H1 (cell line): ENCODE measurements around the gene PLAA. TPM values are rescaled to one million over a fixed set of nuclear protein-coding genes. Genes with fewer than 3 reads are reported as not detected.
"Not testable (repeated sequence)": the region's sequence is repeated elsewhere in the genome, so short reads cannot be mapped to it uniquely, and the experiment has no call there.

Experiments used
- CTCF ChIA-PET: fragments of 300-600 bp; sonication (Branson Sonifier 250); formaldehyde crosslinking; loops from one replicate; lab custom pipeline; 2021; ENCODE audit not compliant: partially characterized antibody; lab: Charles Lee
- POLR2A ChIA-PET: fragments of 300-600 bp; sonication (Branson Sonifier 250); formaldehyde crosslinking; loops from one replicate; lab custom pipeline; 2021; ENCODE audit warnings: inconsistent platforms; ENCODE audit not compliant: partially characterized antibody; lab: Charles Lee
- DNase-seq, 2 experiments: peaks; one replicate each; pipeline versions ENCODE4 v3.0.0 to v3.0.0-alpha.2; 2010 to 2022; ENCODE audit warnings: low spot score in 2 of 2, low read depth in 1 of 2, mixed read lengths in 1 of 2
- FAIRE-seq: peaks from 2 replicates; lab custom pipeline; 2011; peaks lifted over from hg19 to GRCh38; lab: Jason Lieb, UNC
- H2AFZ ChIP-seq: 2 replicates; pipeline ENCODE4 v1.8.1; 2012; ENCODE audit warnings: low read length, inconsistent platforms
- H2AK5ac ChIP-seq: 2 replicates; pipeline ENCODE4 v1.6.1; 2013; ENCODE audit warnings: low read depth, low read length
- H2BK120ac ChIP-seq: replicated peaks from 2 replicates; pipeline ENCODE3; 2013; ENCODE audit warnings: low read depth, low read length, inconsistent platforms
- H2BK12ac ChIP-seq: 2 replicates; pipeline ENCODE4 v1.6.1; 2013; ENCODE audit warnings: low read depth, low read length
- H2BK15ac ChIP-seq: 2 replicates; pipeline ENCODE4 v1.6.1; 2013; ENCODE audit warnings: low read length
- H2BK20ac ChIP-seq: 2 replicates; pipeline ENCODE4 v1.6.1; 2013; ENCODE audit warnings: low read length
- H2BK5ac ChIP-seq: 2 replicates; pipeline ENCODE4 v1.6.1; 2013; ENCODE audit warnings: low read depth, low read length
- H3K14ac ChIP-seq: 2 replicates; pipeline ENCODE4 v1.6.1; 2013; ENCODE audit warnings: inconsistent platforms; ENCODE audit not compliant: insufficient read length
- H3K18ac ChIP-seq: 2 replicates; pipeline ENCODE4 v1.6.1; 2013; ENCODE audit warnings: low read length; ENCODE audit errors: extremely low read depth
- H3K23ac ChIP-seq: 2 replicates; pipeline ENCODE4 v1.6.1; 2013; ENCODE audit warnings: inconsistent platforms; ENCODE audit not compliant: insufficient read length
- H3K23me2 ChIP-seq: 2 replicates; pipeline ENCODE4 v1.6.1; 2013; ENCODE audit warnings: low read depth, low read length
- H3K27ac ChIP-seq: 2 replicates; pipeline ENCODE4 v1.6.1; 2011; ENCODE audit warnings: low read depth, low read length, inconsistent platforms
- H3K27me3 ChIP-seq, 4 experiments: replicated peaks in 1 of 4; 1 replicate in 1 of 4; 2 replicates in 3 of 4; pipeline versions ENCODE4 v1.6.1 to v1.8.1; 2011 to 2013; ENCODE audit warnings: low read length in 3 of 4, mild to moderate bottlenecking in 3 of 4, inconsistent platforms in 2 of 4, mixed read lengths in 2 of 4, moderate library complexity in 1 of 4; ENCODE audit not compliant: control insufficient read depth in 3 of 4, insufficient read depth in 3 of 4; ENCODE audit errors: extremely low read depth in 1 of 4
- H3K36me3 ChIP-seq, 4 experiments: 2 replicates each; pipeline versions ENCODE4 v1.6.1 to v1.8.1; 2011 to 2013; ENCODE audit warnings: mild to moderate bottlenecking in 4 of 4, low read length in 3 of 4, moderate library complexity in 2 of 4, control low read depth in 1 of 4, inconsistent platforms in 1 of 4; ENCODE audit not compliant: insufficient read depth in 4 of 4, control insufficient read depth in 2 of 4
- H3K4ac ChIP-seq: replicated peaks from 2 replicates; pipeline ENCODE3; 2013; ENCODE audit warnings: low read length, low read depth, mixed read lengths, inconsistent platforms; ENCODE audit not compliant: insufficient read length
- H3K4me1 ChIP-seq, 4 experiments: replicated peaks in 1 of 4; 1 replicate in 1 of 4; 2 replicates in 3 of 4; pipeline versions ENCODE4 v1.6.1 to v1.8.1; 2011 to 2013; ENCODE audit warnings: low read length in 3 of 4, inconsistent platforms in 2 of 4, mixed read lengths in 1 of 4; ENCODE audit not compliant: insufficient read depth in 4 of 4, control insufficient read depth in 3 of 4
- H3K4me2 ChIP-seq, 2 experiments: 2 replicates each; pipeline versions ENCODE4 v1.6.1 to v1.8.1; 2011 to 2013; ENCODE audit warnings: low read depth in 2 of 2, low read length in 2 of 2, control low read depth in 1 of 2, inconsistent platforms in 1 of 2, mild to moderate bottlenecking in 1 of 2; ENCODE audit not compliant: insufficient read depth in 1 of 2
- H3K4me3 ChIP-seq, 4 experiments: fragments of 200-600, 300-600 bp in 1 of 4; sonication (generic), shearing (Covaris generic), sonication (Bioruptor Twin) in 1 of 4; 2 replicates each; pipeline versions ENCODE4 v1.5.1 to v1.8.1; 2011 to 2016; ENCODE audit warnings: low read length in 4 of 4, low read depth in 3 of 4, control low read depth in 2 of 4, inconsistent platforms in 2 of 4, mild to moderate bottlenecking in 2 of 4, mixed read lengths in 1 of 4, moderate library complexity in 1 of 4; ENCODE audit not compliant: insufficient read depth in 2 of 4; ENCODE audit errors: extremely low read depth in 1 of 4
- H3K56ac ChIP-seq: replicated peaks from 2 replicates; pipeline ENCODE3; 2013; ENCODE audit warnings: low read depth, mild to moderate bottlenecking, mixed read lengths, low read length, inconsistent platforms; ENCODE audit not compliant: insufficient read length
- H3K79me1 ChIP-seq: 2 replicates; pipeline ENCODE4 v1.6.1; 2013; ENCODE audit warnings: low read depth, low read length, control low read depth
- H3K79me2 ChIP-seq, 2 experiments: 2 replicates each; pipeline versions ENCODE4 v1.6.1 to v1.8.1; 2012 to 2013; ENCODE audit warnings: low read length in 2 of 2, mild to moderate bottlenecking in 2 of 2, inconsistent platforms in 1 of 2; ENCODE audit not compliant: insufficient read depth in 2 of 2, control insufficient read depth in 1 of 2
- H3K9ac ChIP-seq, 4 experiments: replicated peaks in 1 of 4; 1 replicate in 1 of 4; 2 replicates in 3 of 4; pipeline versions ENCODE4 v1.6.1 to v1.8.1; 2011 to 2013; ENCODE audit warnings: low read depth in 3 of 4, low read length in 3 of 4, control low read depth in 2 of 4, mild to moderate bottlenecking in 2 of 4, moderate library complexity in 2 of 4, inconsistent platforms in 1 of 4; ENCODE audit errors: extremely low read depth in 1 of 4
- H3K9me3 ChIP-seq, 2 experiments: 2 replicates each; pipeline versions ENCODE4 v1.6.1 to v1.8.1; 2012 to 2013; ENCODE audit warnings: mild to moderate bottlenecking in 2 of 2, moderate library complexity in 2 of 2, control low read depth in 1 of 2, inconsistent platforms in 1 of 2, low read depth in 1 of 2, low read length in 1 of 2, mixed read lengths in 1 of 2; ENCODE audit not compliant: insufficient read depth in 2 of 2
- H4K20me1 ChIP-seq, 2 experiments: replicated peaks in 1 of 2; 2 replicates each; pipeline versions ENCODE3 to v1.8.1; 2011 to 2013; ENCODE audit warnings: inconsistent platforms in 2 of 2, low read length in 2 of 2, mild to moderate bottlenecking in 1 of 2; ENCODE audit not compliant: insufficient read depth in 2 of 2, control insufficient read depth in 1 of 2
- H4K5ac ChIP-seq: 2 replicates; pipeline ENCODE4 v1.6.1; 2013; ENCODE audit warnings: low read length, low read depth, mixed read lengths, inconsistent platforms; ENCODE audit not compliant: insufficient read length
- H4K8ac ChIP-seq: 2 replicates; pipeline ENCODE4 v1.8.0; 2013; ENCODE audit warnings: mild to moderate bottlenecking, moderate library complexity, low read length, inconsistent platforms; ENCODE audit not compliant: insufficient read depth; ENCODE audit errors: extremely low read depth
- H4K91ac ChIP-seq: replicated peaks from 2 replicates; pipeline ENCODE3; 2013; ENCODE audit warnings: low read length, mixed read lengths, inconsistent platforms; ENCODE audit not compliant: insufficient read length
- WGBS, 2 experiments: shearing (Covaris generic) in 1 of 2; methylation state at CpG; one replicate each; pipeline versions ENCODE4 v1.1.6 to v1.1.7; 2013 to 2015; ENCODE audit warnings: low lambda C conversion rate in 2 of 2, mixed read lengths in 2 of 2, inconsistent platforms in 1 of 2, low coverage in 1 of 2, missing lambda C conversion rate in 1 of 2; ENCODE audit not compliant: insufficient replicate concordance in 2 of 2, insufficient coverage in 1 of 2, insufficient read length in 1 of 2; ENCODE audit errors: extremely low coverage in 1 of 2, missing lambda C conversion rate in 1 of 2; 5-methylcytosine and 5-hydroxymethylcytosine counted together
- polyA plus RNA-seq, 7 experiments: library from polyadenylated mRNA; depleted of rRNA in 3 of 7; stranded (reverse) in 5 of 7; unstranded in 2 of 7; fragments of >200 nt in 5 of 7; fragments of 200-250 nt in 2 of 7; gene quantifications; 1 replicate in 5 of 7; 2 replicates in 1 of 7; 4 replicates in 1 of 7; pipeline versions ENCODE4 v1.2.1 to v1.2.3, GENCODE V29; 2011 to 2013; ENCODE audit warnings: missing spikeins in 2 of 7, mixed read lengths in 2 of 7
- total RNA-seq: library from RNA; stranded (reverse); fragmentation: NEBNext Ultra II Directional; extraction: Animal tissue kit (Norgen Biotek cat#: 25700); gene quantifications from 2 replicates; pipeline ENCODE4 v1.2.1, GENCODE V29; 2021

The PLAA gene
- total and polyA plus RNA-seq, 2 of the 8 experiments (the other 6 are each of a cell fraction or from before 2014, with no cell fraction given): 19.2 to 64.2 TPM

GRCh38 chr9:26875155-26875554, 71.9 kb downstream of the PLAA start:
- H3K4me3 ChIP-seq, FAIRE-seq, H4K91ac ChIP-seq, H4K20me1 ChIP-seq, H3K9ac ChIP-seq, H3K27ac ChIP-seq, H2BK20ac ChIP-seq, H3K4me1 ChIP-seq, H3K56ac ChIP-seq, H2AFZ ChIP-seq, H3K4me2 ChIP-seq, H3K23ac ChIP-seq, H3K23me2 ChIP-seq, H2AK5ac ChIP-seq, H2BK12ac ChIP-seq, H3K4ac ChIP-seq, H4K8ac ChIP-seq, H2BK120ac ChIP-seq, H3K14ac ChIP-seq, H3K79me1 ChIP-seq, H2BK5ac ChIP-seq, H3K27me3 ChIP-seq, H3K9me3 ChIP-seq, H2BK15ac ChIP-seq, H4K5ac ChIP-seq, H3K18ac ChIP-seq, DNase-seq, H3K79me2 ChIP-seq: not testable (repeated sequence)
- CTCF ChIA-PET: interaction anchor here (0.9 to 1.5 kb wide), 3 partner anchors 10 to 72 kb away, joined by 3 read pairs; partner anchors contain the start of genes CAAP1 and PLAA
- POLR2A ChIA-PET: interaction anchor here (1.7 kb wide), 1 partner anchor 15 kb away, joined by 3 read pairs; no protein-coding TSS in a partner anchor
- 86% methylated on average over 3 of the region's 3 CpGs; no CpG with 5 or more reads in 1 of the 2 experiments for WGBS, 2 experiments
- peaks cover 0 to 27% (median 6%) of the 10 kb centered on the region in 4 experiments; a peak in 4 of 8 replicates for H3K36me3 ChIP-seq
